GM19025 (cell line): ENCODE data around the gene JOSD2.
"Not testable (repeated sequence)": the region's sequence is repeated elsewhere in the genome, so short reads cannot be mapped to it uniquely, and the experiment has no call there.

ENCODE experiments used
- ATAC-seq: cut with Tn5 transposase; IDR thresholded peaks from one replicate; pipeline ENCODE4 v1.9.1; 2021; ENCODE audit warnings: mild to moderate bottlenecking, low read depth, moderate library complexity; ENCODE audit not compliant: unreplicated experiment

JOSD2 gene

GRCh38 chr19:50478901-50479715 is 31.9 kb downstream of the JOSD2 start:
- no peak for ATAC-seq

GRCh38 chr19:50477751-50478515 is 33.1 kb downstream of the JOSD2 start:
- ATAC-seq, result no peak

GRCh38 chr19:50476907-50477238 is 34.1 kb downstream of the JOSD2 start:
- ATAC-seq, result no peak

- peak; percentile 83 for ATAC-seq
These were observed 34.6 kb downstream of the JOSD2 start, which contains the start of the genes EMC10 and GARIN5A for GRCh38 chr19:50476224-50476906. Gene EMC10, plus strand, starts transcription at chr19:50476507. Its CDS starts 38 bp downstream, at chr19:50476545. Gene GARIN5A, minus strand, starts transcription at chr19:50476848. Its CDS starts 460 bp downstream, at chr19:50476388.

- peak; percentile 2 for ATAC-seq
These were observed 35.2 kb downstream of the JOSD2 start for GRCh38 chr19:50475736-50476223.

- no peak for ATAC-seq
These were observed 35.9 kb downstream of the JOSD2 start for GRCh38 chr19:50475101-50475568.

- not testable (repeated sequence) for ATAC-seq
These were observed 37.7 kb downstream of the JOSD2 start for GRCh38 chr19:50473336-50473735.

- no peak for ATAC-seq
These were observed 42.2 kb downstream of the JOSD2 start for GRCh38 chr19:50468818-50469217.

GRCh38 chr19:50467566-50467965 is 43.4 kb downstream of the JOSD2 start:
- no peak for ATAC-seq

- ATAC-seq, result no peak
These were observed 44.3 kb downstream of the JOSD2 start for GRCh38 chr19:50466706-50467039.

- no peak for ATAC-seq
These were observed 44.8 kb downstream of the JOSD2 start for GRCh38 chr19:50465986-50466705.

GRCh38 chr19:50465000-50465399 is 46.0 kb downstream of the JOSD2 start:
- ATAC-seq, result no peak

- no peak for ATAC-seq
These were observed 46.6 kb downstream of the JOSD2 start for GRCh38 chr19:50464348-50464747.

GRCh38 chr19:50462970-50463369 is 48.0 kb downstream of the JOSD2 start:
- ATAC-seq, result no peak

- no peak for ATAC-seq
These were observed 49.7 kb downstream of the JOSD2 start for GRCh38 chr19:50461066-50461875.

- no peak for ATAC-seq
These were observed 50.7 kb downstream of the JOSD2 start for GRCh38 chr19:50460161-50460765.

- no peak for ATAC-seq
These were observed 51.4 kb downstream of the JOSD2 start for GRCh38 chr19:50459638-50460037.

- no peak for ATAC-seq
These were observed 51.9 kb downstream of the JOSD2 start for GRCh38 chr19:50459067-50459456.
